ENCODE measurements around the gene P2RY8.
"Not testable (repeated sequence)": the region's sequence is repeated elsewhere in the genome, so short reads cannot be mapped to it uniquely, and the experiment has no call there.

DNA sequence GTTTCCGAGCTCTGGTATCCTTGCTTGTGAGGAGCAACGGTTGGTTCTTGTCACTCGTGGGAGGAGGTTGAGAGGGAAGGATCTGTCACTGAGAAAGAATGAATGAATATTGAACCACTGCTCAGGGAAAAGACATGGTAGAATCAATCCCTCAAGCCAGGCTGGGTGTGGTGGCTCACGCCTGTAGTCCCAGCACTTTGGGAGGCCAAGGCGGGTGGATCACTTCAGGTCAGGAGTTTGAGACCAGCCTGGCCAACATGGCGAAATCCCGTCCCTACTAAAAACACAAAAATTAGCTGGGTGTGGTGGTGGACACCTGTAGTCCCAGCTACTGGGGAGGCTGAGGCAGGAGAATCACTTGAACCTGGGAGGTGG, 718 bp upstream of the P2RY8 start:
- not testable (repeated sequence) for TF ChIP-seq YY1 (IDR thresholded peaks at IDR 0.05; ENCODE audit: insufficient read depth, insufficient read length); ZNF274 (IDR thresholded peaks at IDR 0.05; ENCODE audit: low read depth, low read length)

Data from NT2/D1 (cell line).